GM21717 (cell line): ENCODE data around the gene GDPD4.
"Not testable (repeated sequence)": the region's sequence is repeated elsewhere in the genome, so short reads cannot be mapped to it uniquely, and the experiment has no call there.

Source experiments
- ATAC-seq: cut with Tn5 transposase; IDR thresholded peaks from one replicate; pipeline ENCODE4 v1.9.1; 2021; ENCODE audit warnings: mild to moderate bottlenecking, moderate library complexity; ENCODE audit not compliant: unreplicated experiment

The GDPD4 gene

GRCh38 chr11:77300028-77300427 lies 1.5 kb downstream of the GDPD4 start:
- ATAC-seq, result not testable (repeated sequence)

- no peak for ATAC-seq
Measured at GRCh38 chr11:77299528-77299993, 1.9 kb downstream of the GDPD4 start.

DNA sequence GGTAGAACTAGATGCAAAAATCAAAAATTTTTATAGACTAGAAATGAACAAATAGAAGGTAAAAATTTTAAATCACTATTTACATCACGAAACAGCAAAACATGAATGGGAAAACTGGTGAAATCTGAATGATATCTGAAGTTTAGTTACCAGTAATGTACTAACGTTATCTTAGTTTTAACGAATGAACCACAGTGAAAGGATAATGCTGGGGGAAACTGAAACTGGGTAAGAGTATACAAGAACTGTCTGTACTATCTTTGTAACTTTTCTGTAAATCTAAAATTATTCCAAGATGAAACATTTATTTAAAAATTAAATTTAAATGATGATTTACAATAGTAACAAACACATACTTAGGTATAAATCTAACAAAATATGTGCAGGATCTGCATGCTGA lies 7.4 kb downstream of the GDPD4 start:
- ATAC-seq, result no peak

- ATAC-seq, result no peak
Measured at GRCh38 chr11:77289737-77290136, 11.7 kb downstream of the GDPD4 start.

DNA sequence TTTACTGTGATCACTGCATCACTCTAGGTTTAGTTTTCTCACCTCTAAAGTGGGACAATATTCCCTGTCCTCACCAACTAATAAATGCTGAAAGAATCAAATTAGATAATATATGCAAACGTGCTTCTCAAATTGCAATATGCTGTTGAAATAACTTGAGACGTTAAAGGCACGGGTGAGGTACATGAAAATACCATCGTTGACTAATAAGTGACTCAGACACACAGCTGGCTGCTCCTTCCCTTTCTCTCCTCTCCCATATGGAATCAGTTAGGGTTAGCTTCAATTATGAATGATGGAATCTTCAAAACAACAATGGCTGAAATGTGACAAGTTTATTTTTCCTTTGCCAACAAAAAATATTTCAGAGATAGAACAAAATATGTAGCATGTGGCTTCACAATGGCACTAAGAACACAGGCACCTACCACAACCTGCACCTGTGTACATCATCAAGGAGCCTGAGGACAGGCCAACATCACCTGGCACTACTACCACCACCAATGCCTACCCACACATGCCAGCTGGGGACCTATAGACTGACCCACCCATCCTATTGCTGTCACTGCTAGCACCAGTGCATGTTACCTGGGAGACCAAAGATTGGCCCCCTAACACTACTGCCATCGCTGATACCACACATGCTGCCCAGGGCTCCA lies 13.7 kb downstream of the GDPD4 start:
- ATAC-seq, result no peak

- no peak for ATAC-seq
Measured at GRCh38 chr11:77287136-77287535, 14.3 kb downstream of the GDPD4 start.

GRCh38 chr11:77284476-77285468 lies 16.7 kb downstream of the GDPD4 start:
- ATAC-seq, result no peak

GRCh38 chr11:77283101-77283500 lies 18.4 kb downstream of the GDPD4 start:
- ATAC-seq, result no peak

DNA sequence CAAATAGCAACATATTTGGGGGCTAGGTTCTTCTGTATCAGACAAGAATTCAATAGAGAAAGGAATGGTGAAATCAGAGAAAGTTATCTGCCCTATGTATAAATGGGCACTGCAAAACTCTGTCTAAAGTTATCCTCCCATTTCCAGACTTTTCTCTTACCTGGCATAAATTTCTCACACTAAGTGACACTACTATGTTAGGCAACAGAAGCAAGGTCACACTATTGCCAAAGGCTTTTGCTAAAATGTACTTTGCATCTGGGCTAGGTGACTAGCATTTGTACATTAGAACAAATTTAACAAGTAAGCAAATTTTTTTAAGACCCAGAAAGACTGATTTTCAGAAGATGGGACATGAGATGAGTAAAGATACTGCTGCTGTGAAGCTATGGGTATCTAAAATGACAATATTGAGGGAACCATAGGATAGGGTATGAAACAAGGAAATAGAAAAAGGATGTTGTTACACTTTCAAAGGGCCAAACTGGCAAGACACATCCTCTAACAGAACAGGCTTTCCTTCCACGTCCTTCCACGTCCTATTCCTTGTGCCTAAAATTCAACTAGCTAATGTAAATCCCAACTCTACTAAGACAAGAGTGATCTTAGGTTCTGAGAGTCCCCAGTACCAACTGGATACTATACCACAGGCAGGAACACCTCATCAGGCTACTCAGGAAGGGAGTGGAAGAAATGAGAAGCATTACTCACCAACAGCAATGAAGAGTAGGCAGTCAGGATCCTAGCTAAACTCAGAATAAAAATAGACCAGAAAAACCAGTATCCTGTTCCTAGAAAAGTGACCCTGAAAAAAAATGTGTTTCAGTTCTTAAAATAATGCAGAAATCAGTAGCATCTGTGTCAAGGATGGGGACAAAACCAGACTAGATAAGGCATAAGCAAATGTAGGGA lies 22.6 kb downstream of the GDPD4 start:
- no peak for ATAC-seq

- ATAC-seq, result no peak
Measured at GRCh38 chr11:77276271-77276670, 25.2 kb downstream of the GDPD4 start.

DNA sequence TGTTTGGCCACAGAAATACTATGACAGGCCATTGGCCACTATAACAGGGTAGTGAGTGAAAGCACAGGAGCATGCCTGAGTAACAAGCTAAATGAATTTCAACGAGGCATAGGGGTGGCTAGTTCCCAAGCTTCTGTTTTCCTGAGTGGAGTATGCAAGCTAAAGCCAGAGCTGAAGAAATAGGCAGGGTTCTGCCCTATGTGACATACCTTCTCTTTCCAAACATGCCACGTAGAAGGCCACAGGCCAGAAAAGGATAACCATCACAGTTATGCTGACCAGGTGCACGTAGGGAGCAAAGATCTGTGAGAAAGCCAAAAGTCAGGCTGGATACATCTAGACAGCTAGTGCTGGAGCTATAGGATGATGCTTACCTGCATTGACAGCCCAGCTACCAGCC lies 30.6 kb downstream of the GDPD4 start:
- ATAC-seq, result no peak

DNA sequence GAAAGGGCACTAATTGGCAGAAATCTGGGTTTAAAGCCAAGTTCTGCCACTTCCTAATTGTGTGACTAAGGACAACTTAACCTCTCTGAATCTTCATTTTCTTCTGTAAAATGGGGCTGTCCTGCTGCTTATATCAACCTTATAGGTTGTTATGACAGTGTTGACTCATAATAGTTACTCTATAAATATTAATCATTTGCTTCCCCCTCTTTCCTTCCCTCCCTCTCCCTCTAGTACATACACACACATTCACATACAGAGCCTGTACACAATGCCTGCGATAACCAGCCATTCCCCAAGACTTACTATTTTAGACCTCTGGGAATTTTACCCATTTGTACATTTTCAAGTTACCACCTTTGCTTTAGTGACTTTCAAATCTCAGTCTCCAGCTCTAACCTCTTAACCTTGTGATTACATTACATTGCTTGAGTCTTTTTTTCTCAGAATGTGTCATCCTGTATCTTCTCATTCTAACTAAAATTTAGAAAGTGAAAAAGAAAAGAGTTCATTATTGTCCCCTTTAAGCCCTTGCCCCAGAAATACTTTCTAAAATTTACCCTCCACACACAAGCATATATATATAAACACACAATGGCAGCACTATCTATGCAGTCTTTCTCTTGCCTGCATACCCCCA lies 31.9 kb downstream of the GDPD4 start:
- ATAC-seq, result no peak

GRCh38 chr11:77267962-77268361 lies 33.5 kb downstream of the GDPD4 start:
- ATAC-seq, result no peak

DNA sequence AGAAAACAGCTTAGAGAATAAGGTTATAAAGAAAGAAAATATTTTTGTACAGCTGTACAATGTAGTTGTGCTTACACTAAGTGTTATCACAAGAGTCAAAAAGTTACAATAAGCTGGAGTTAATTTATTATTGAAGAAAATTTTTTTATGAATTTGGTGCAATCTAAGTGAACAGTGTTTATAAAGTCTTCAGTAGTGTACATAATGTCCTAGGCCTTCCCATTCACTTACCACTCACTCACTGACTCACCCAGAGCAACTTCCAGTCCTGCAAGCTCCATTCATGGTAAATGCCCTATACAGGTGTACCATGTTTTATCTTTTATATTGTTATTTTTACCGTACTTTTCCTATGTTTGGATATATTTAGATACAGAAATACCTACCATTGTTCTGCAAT lies 34.7 kb downstream of the GDPD4 start:
- no peak for ATAC-seq

- no peak for ATAC-seq
Measured at GRCh38 chr11:77262803-77263202, 38.7 kb downstream of the GDPD4 start.

DNA sequence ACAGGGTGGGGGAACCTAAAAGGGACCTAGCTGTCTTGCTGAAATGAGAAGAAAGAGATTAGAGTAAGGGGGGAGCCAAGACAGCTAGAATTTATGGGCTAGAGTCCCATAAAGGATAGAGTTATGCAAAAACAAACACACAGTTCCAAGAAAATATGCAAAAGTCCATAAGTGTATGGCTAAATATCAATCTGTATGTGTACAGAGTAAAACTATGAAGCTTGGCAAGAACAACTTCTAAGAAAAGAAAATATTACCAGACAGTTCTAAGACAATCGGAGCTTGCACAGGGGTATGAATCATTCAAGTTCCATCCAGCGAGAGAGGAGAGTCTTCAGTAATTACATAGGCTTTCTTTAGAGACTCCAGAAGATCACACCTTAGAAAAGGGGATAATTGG lies 41.8 kb downstream of the GDPD4 start:
- ATAC-seq, result no peak

- no peak for ATAC-seq
Measured at GRCh38 chr11:77253690-77254089, 47.8 kb downstream of the GDPD4 start.

DNA sequence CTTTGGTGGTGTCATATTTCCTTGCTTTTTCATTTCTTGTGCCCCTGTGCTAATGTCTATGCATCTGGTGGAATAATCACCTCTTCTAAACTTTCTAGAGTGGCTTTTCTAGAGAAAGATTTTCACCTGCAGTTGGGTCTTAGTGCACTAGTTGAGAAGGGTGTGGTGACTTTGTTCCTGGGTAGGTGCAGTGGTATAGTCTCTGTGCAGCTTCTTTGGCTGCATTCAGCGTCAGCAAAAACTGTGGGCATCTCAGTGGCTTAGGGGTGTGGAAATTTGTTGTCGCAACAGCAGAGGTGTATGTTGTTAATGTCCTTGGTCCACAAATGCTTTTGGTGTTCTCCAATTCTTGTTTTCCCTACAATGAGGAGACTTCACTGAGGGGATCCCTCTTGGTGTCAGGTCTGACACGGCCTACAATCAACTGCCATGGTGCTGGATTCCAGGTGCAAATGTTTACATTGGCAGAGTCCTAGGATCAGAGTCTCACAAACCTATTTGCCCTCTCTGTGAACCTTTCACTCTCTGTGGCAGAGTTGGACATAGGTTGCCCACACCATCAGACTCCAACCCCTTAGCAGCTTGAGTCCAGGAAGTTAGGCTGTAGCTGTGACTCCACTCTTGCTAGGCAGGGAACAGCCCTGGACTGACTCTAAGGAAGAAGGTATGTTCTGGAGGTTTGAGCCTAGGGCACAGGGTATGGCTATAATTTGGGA lies 48.8 kb downstream of the GDPD4 start:
- no peak for ATAC-seq

DNA sequence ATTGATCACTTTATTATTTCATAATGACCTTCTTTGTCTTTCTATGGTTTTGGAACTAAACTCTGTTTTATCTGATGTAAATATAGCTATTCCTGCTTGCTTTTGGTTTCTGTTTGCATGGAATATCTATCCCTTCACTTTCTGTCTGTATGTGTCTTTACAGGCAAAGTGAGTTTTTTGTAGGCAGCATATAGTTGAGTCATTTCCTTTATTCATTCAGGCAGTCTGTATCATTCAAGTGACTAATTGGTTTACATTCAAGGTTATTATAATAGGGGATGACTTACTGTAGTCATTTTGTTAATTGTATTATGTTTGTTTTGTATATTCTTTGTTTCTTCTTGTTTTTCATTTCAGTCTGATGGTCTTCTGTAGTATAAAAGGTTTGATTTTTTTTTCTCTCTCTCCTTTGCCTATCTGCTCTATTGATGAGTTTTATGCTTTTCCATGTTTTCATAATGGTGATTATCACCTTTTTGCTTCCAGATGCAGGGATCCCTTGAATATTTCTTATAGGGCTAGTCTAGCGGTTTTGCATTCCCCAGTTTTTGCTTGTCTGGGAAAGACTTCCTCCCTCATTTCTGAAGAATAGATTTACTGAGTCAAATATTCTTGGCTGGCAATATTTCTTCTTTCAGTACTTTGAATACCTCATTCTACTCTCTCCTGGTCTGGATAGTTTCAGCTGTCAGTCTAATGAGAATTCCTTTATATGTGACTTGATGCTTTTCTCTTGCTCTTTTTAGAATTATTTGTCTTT lies 50.4 kb downstream of the GDPD4 start:
- no peak for ATAC-seq
